NT2/D1 (cell line): ENCODE data around the gene SMCO4.

ENCODE experiments used
- DNase-seq: peaks from one replicate; pipeline ENCODE4 v3.0.0-alpha.2; 2011; ENCODE audit warnings: low read depth, low spot score
- H3K27me3 ChIP-seq: 2 replicates; pipeline ENCODE4 v1.6.0; 2011; ENCODE audit warnings: mild to moderate bottlenecking; ENCODE audit not compliant: insufficient read length, insufficient read depth
- H3K36me3 ChIP-seq: 2 replicates; pipeline ENCODE4 v1.6.1; 2011; ENCODE audit warnings: mild to moderate bottlenecking, low read length, mixed read lengths; ENCODE audit not compliant: insufficient read depth, insufficient read length
- H3K4me1 ChIP-seq: 2 replicates; pipeline ENCODE4 v1.5.1; 2011; ENCODE audit not compliant: insufficient read depth, insufficient read length
- H3K4me3 ChIP-seq: 2 replicates; pipeline ENCODE4 v1.5.1; 2011; ENCODE audit warnings: low read depth; ENCODE audit not compliant: insufficient read length
- H3K9ac ChIP-seq: 2 replicates; pipeline ENCODE4 v1.6.0; 2011; ENCODE audit warnings: low read depth; ENCODE audit not compliant: insufficient read length
- H3K9me3 ChIP-seq: 2 replicates; pipeline ENCODE4 v1.5.1; 2011; ENCODE audit warnings: mild to moderate bottlenecking, low read length; ENCODE audit not compliant: insufficient read depth
- SUZ12 ChIP-seq: IDR thresholded peaks from 2 replicates; pipeline ENCODE4 v1.6.1; 2011; ENCODE audit not compliant: insufficient read length, insufficient read depth; ENCODE audit errors: extremely low read depth
- YY1 ChIP-seq: IDR thresholded peaks from 2 replicates; pipeline ENCODE4 v1.6.1; 2011; ENCODE audit not compliant: insufficient read length, insufficient read depth
- ZNF274 ChIP-seq: IDR thresholded peaks from 2 replicates; pipeline ENCODE4 v1.6.1; 2011; ENCODE audit warnings: mild to moderate bottlenecking, low read depth, low read length

The SMCO4 gene

GRCh38 chr11:93432247-93432646, 110.9 kb downstream of the SMCO4 start:
- DNase-seq: no peak
- H3K4me3 ChIP-seq: no peak overlapping the region
- no peaks in the 10 kb centered on the region for H3K27me3 ChIP-seq
- H3K4me1 ChIP-seq: no peaks in the 10 kb centered on the region
- H3K36me3 ChIP-seq: no peaks in the 10 kb centered on the region
- H3K9me3 ChIP-seq: no peaks in the 10 kb centered on the region
- no peak overlapping the region for H3K9ac ChIP-seq
- TF ChIP-seq SUZ12 (no peak), ZNF274 (no peak), YY1 (no peak)
